Endothelial cell (in vitro differentiated cells): ENCODE measurements around the gene FOXK1. TPM values are rescaled to one million over a fixed set of nuclear protein-coding genes. Genes with fewer than 3 reads are reported as not detected.
"Not testable (repeated sequence)": the region's sequence is repeated elsewhere in the genome, so short reads cannot be mapped to it uniquely, and the experiment has no call there.

ENCODE experiments used
- DNase-seq: peaks from one replicate; pipeline ENCODE4 v3.0.0; 2021; ENCODE audit warnings: low spot score
- H3K27ac Mint-ChIP-seq: one replicate; pipeline ENCODE4 v1.8.0; 2021; ENCODE audit warnings: mixed read lengths, inconsistent platforms; ENCODE audit not compliant: unreplicated experiment
- H3K27me3 Mint-ChIP-seq: one replicate; pipeline ENCODE4 v1.8.0; 2021; ENCODE audit warnings: mild to moderate bottlenecking, moderate library complexity, mixed read lengths, inconsistent platforms; ENCODE audit not compliant: unreplicated experiment
- H3K36me3 Mint-ChIP-seq: one replicate; pipeline ENCODE4 v1.8.0; 2021; ENCODE audit warnings: mild to moderate bottlenecking, low read depth, mixed read lengths, inconsistent platforms; ENCODE audit not compliant: unreplicated experiment
- H3K4me1 Mint-ChIP-seq: one replicate; pipeline ENCODE4 v1.8.0; 2021; ENCODE audit warnings: mild to moderate bottlenecking, mixed read lengths, inconsistent platforms; ENCODE audit not compliant: unreplicated experiment
- H3K4me3 Mint-ChIP-seq: one replicate; pipeline ENCODE4 v1.8.0; 2021; ENCODE audit warnings: mild to moderate bottlenecking, mixed read lengths, inconsistent platforms; ENCODE audit not compliant: unreplicated experiment
- H3K9me3 Mint-ChIP-seq: one replicate; pipeline ENCODE4 v1.8.0; 2021; ENCODE audit warnings: mixed read lengths, inconsistent platforms; ENCODE audit not compliant: unreplicated experiment
- CTCF ChIP-seq: fragments of 200-600 bp; sonication (generic); IDR thresholded peaks from one replicate; pipeline ENCODE4 v1.5.0; 2021; ENCODE audit warnings: antibody characterized with exemption; ENCODE audit not compliant: unreplicated experiment
- total RNA-seq: library from RNA; stranded (reverse); fragmentation: NEBNext Ultra II Directional; extraction: Animal tissue kit (Norgen Biotek cat#: 25700); gene quantifications from one replicate; pipeline ENCODE4 v1.2.1, GENCODE V29; 2021; ENCODE audit not compliant: unreplicated experiment

FOXK1 gene
- total RNA-seq, 1 donor from 2014 or later: 73.8 TPM

GRCh38 chr7:4790516-4790991, 108.5 kb downstream of the FOXK1 start:
- Mint-ChIP-seq H3K36me3 (peaks cover 20% of the 10 kb centered on the region), H3K27me3 (peaks cover 5% of the 10 kb centered on the region), H3K27ac (no peak overlapping the region), H3K4me3 (no peak overlapping the region), H3K9me3 (no peaks in the 10 kb centered on the region), H3K4me1 (peaks cover 6% of the 10 kb centered on the region)
- DNase-seq: no peak
- TF ChIP-seq CTCF: no peak

- peaks cover 4% of the 10 kb centered on the region for H3K27me3 Mint-ChIP-seq
- peaks cover 15% of the 10 kb centered on the region for H3K36me3 Mint-ChIP-seq
- TF ChIP-seq CTCF: no peak
- no peak overlapping the region for H3K27ac Mint-ChIP-seq
- no peaks in the 10 kb centered on the region for H3K9me3 Mint-ChIP-seq
- peaks cover 6% of the 10 kb centered on the region for H3K4me1 Mint-ChIP-seq
- no peak for DNase-seq
- peak overlapping the region; percentile 15 for H3K4me3 Mint-ChIP-seq
Measured at GRCh38 chr7:4791101-4791737, 109.1 kb downstream of the FOXK1 start.

GRCh38 chr7:4791738-4792536, 109.8 kb downstream of the FOXK1 start:
- H3K4me1 Mint-ChIP-seq: peaks cover 6% of the 10 kb centered on the region
- peaks cover 15% of the 10 kb centered on the region for H3K36me3 Mint-ChIP-seq
- H3K9me3 Mint-ChIP-seq: no peaks in the 10 kb centered on the region
- peaks cover 6% of the 10 kb centered on the region for H3K27me3 Mint-ChIP-seq
- TF ChIP-seq CTCF: peak; percentile 95
- DNase-seq: peak; percentile 93
- H3K27ac Mint-ChIP-seq: no peak overlapping the region
- H3K4me3 Mint-ChIP-seq: peak overlapping the region; percentile 15

- H3K9me3 Mint-ChIP-seq: no peaks in the 10 kb centered on the region
- TF ChIP-seq CTCF: no peak
- H3K4me1 Mint-ChIP-seq: peaks cover 6% of the 10 kb centered on the region
- H3K36me3 Mint-ChIP-seq: peaks cover 15% of the 10 kb centered on the region
- H3K27me3 Mint-ChIP-seq: peaks cover 6% of the 10 kb centered on the region
- no peak overlapping the region for H3K27ac Mint-ChIP-seq
- no peak overlapping the region for H3K4me3 Mint-ChIP-seq
- peak; percentile 70 for DNase-seq
Measured at GRCh38 chr7:4792537-4793126, 110.5 kb downstream of the FOXK1 start.

- not testable (repeated sequence) for H3K4me1 Mint-ChIP-seq, H3K27me3 Mint-ChIP-seq, DNase-seq, H3K9me3 Mint-ChIP-seq, H3K27ac Mint-ChIP-seq, H3K4me3 Mint-ChIP-seq
- H3K36me3 Mint-ChIP-seq: peaks cover 15% of the 10 kb centered on the region
Measured at GRCh38 chr7:4793385-4793993, 111.4 kb downstream of the FOXK1 start.

GRCh38 chr7:4794171-4794570, 112.1 kb downstream of the FOXK1 start:
- not testable (repeated sequence) for H3K27ac Mint-ChIP-seq, H3K4me1 Mint-ChIP-seq, DNase-seq, H3K27me3 Mint-ChIP-seq, H3K4me3 Mint-ChIP-seq, H3K9me3 Mint-ChIP-seq
- H3K36me3 Mint-ChIP-seq: peaks cover 15% of the 10 kb centered on the region
